ENCODE data around the gene SCYGR1.

DNA sequence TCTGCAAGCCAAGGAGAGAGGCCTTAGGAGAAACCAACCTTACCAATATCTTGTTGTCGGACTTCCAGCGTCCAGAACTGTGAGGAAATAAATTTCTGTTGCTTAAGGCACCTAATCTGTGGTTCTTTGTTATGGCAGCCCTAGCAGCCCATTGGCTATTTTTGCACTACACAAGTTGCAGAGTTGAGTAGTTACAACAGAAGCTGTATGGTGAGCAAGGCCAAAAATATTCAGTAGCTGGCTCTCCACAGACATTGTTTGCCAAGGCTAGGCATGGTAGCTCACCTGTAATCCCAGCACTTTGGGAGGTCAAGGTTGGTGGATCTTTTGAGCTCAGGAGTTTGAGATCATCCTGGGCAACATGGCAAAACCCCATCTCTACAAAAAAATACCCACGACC lies 27.1 kb upstream of the SCYGR1 start:
- TF ChIP-seq, protein P1, sequence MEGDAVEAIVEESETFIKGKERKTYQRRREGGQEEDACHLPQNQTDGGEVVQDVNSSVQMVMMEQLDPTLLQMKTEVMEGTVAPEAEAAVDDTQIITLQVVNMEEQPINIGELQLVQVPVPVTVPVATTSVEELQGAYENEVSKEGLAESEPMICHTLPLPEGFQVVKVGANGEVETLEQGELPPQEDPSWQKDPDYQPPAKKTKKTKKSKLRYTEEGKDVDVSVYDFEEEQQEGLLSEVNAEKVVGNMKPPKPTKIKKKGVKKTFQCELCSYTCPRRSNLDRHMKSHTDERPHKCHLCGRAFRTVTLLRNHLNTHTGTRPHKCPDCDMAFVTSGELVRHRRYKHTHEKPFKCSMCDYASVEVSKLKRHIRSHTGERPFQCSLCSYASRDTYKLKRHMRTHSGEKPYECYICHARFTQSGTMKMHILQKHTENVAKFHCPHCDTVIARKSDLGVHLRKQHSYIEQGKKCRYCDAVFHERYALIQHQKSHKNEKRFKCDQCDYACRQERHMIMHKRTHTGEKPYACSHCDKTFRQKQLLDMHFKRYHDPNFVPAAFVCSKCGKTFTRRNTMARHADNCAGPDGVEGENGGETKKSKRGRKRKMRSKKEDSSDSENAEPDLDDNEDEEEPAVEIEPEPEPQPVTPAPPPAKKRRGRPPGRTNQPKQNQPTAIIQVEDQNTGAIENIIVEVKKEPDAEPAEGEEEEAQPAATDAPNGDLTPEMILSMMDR (IDR thresholded peaks at IDR 0.05): no peak
- no peak for TF ChIP-seq EP300 (IDR thresholded peaks at IDR 0.05)

Data from suprapubic skin (tissue), 3 donors.